ENCODE data around the gene PSMD7.

DNA sequence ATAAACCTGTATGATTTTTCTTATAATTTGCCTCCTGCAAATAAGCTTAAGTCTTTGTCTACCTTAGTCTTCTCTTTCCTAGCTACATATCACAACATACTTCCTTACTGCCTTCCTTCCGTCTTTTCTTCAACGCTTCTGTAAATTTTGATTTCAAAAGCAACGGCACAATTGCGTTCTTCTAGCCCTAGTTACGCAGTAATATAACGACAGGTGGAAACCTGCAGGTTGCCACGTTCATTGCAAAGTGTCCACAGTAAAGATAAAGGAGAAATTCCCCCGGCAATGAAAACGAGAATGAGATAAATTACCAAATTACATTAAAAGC is 546 bp upstream of the PSMD7 start:
- TF ChIP-seq, protein P1, sequence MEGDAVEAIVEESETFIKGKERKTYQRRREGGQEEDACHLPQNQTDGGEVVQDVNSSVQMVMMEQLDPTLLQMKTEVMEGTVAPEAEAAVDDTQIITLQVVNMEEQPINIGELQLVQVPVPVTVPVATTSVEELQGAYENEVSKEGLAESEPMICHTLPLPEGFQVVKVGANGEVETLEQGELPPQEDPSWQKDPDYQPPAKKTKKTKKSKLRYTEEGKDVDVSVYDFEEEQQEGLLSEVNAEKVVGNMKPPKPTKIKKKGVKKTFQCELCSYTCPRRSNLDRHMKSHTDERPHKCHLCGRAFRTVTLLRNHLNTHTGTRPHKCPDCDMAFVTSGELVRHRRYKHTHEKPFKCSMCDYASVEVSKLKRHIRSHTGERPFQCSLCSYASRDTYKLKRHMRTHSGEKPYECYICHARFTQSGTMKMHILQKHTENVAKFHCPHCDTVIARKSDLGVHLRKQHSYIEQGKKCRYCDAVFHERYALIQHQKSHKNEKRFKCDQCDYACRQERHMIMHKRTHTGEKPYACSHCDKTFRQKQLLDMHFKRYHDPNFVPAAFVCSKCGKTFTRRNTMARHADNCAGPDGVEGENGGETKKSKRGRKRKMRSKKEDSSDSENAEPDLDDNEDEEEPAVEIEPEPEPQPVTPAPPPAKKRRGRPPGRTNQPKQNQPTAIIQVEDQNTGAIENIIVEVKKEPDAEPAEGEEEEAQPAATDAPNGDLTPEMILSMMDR (IDR thresholded peaks at IDR 0.05) = no peak
- TF ChIP-seq POLR2A (IDR thresholded peaks at IDR 0.05) = no peak

Measured in tibial nerve (tissue), 3 donors.